Skeletal muscle tissue (tissue), 4 donors: Measurements from ENCODE around the gene CSNK1G3. TPM values are rescaled to one million over a fixed set of nuclear protein-coding genes. Genes with fewer than 3 reads are reported as not detected.

ENCODE experiments used
- H3K27ac ChIP-seq: one replicate; pipeline ENCODE4 v1.7.0; 2013; ENCODE audit warnings: mild to moderate bottlenecking, low read depth, low read length, inconsistent platforms
- H3K27me3 ChIP-seq, 3 donors: one replicate each; pipeline ENCODE4 v1.7.0; 2013; ENCODE audit warnings: low read length in 3 of 3; ENCODE audit not compliant: control insufficient read depth in 3 of 3, insufficient read depth in 3 of 3
- H3K36me3 ChIP-seq, 3 donors: one replicate each; pipeline ENCODE4 v1.7.0; 2013; ENCODE audit warnings: low read length in 3 of 3; ENCODE audit not compliant: control insufficient read depth in 3 of 3, insufficient read depth in 3 of 3
- H3K4me1 ChIP-seq, 3 donors: one replicate each; pipeline ENCODE4 v1.7.0; 2013; ENCODE audit warnings: low read length in 3 of 3, mild to moderate bottlenecking in 3 of 3; ENCODE audit not compliant: control insufficient read depth in 3 of 3, insufficient read depth in 3 of 3
- H3K4me3 ChIP-seq, 3 donors: one replicate each; pipeline ENCODE4 v1.7.0; 2013; ENCODE audit warnings: low read length in 3 of 3
- H3K9ac ChIP-seq, 3 donors: one replicate each; pipeline ENCODE4 v1.7.0; 2013; ENCODE audit warnings: low read length in 3 of 3, mild to moderate bottlenecking in 3 of 3, moderate library complexity in 2 of 3, low read depth in 1 of 3
- H3K9me3 ChIP-seq, 3 donors: one replicate each; pipeline ENCODE4 v1.7.0; 2013; ENCODE audit warnings: low read length in 3 of 3; ENCODE audit not compliant: control insufficient read depth in 3 of 3
- total RNA-seq: library from RNA; depleted of rRNA; stranded (reverse); fragments of >200 nt; gene quantifications from one replicate; pipeline ENCODE4 v1.2.3, GENCODE V29; 2014
- donor health status: Osteomylitis.

The CSNK1G3 gene
- total RNA-seq, 1 donor from 2014 or later, result 111 TPM

GRCh38 chr5:123585871-123586270, 73.9 kb downstream of the CSNK1G3 start:
- no peak overlapping the region for H3K9ac ChIP-seq
- no peaks in the 10 kb centered on the region for H3K36me3 ChIP-seq
- no peaks in the 10 kb centered on the region for H3K27me3 ChIP-seq
- no peaks in the 10 kb centered on the region for H3K4me1 ChIP-seq
- no peak overlapping the region for H3K4me3 ChIP-seq
- H3K27ac ChIP-seq, result no peak overlapping the region
- no peaks in the 10 kb centered on the region for H3K9me3 ChIP-seq

GRCh38 chr5:123594434-123594833, 82.5 kb downstream of the CSNK1G3 start:
- H3K4me1 ChIP-seq, result no peaks in the 10 kb centered on the region
- no peak overlapping the region for H3K9ac ChIP-seq
- no peaks in the 10 kb centered on the region for H3K27me3 ChIP-seq
- peaks cover 0 to 16% (median 7%) of the 10 kb centered on the region in 3 donors for H3K36me3 ChIP-seq
- no peak overlapping the region for H3K4me3 ChIP-seq
- H3K9me3 ChIP-seq, result no peaks in the 10 kb centered on the region
- no peak overlapping the region for H3K27ac ChIP-seq

GRCh38 chr5:123597018-123597417, 85.0 kb downstream of the CSNK1G3 start:
- H3K36me3 ChIP-seq, result peaks cover 0 to 7% (median 0%) of the 10 kb centered on the region in 3 donors
- H3K4me1 ChIP-seq, result no peaks in the 10 kb centered on the region
- H3K9ac ChIP-seq, result no peak overlapping the region
- no peaks in the 10 kb centered on the region for H3K27me3 ChIP-seq
- no peak overlapping the region for H3K27ac ChIP-seq
- no peak overlapping the region for H3K4me3 ChIP-seq
- no peaks in the 10 kb centered on the region for H3K9me3 ChIP-seq

DNA sequence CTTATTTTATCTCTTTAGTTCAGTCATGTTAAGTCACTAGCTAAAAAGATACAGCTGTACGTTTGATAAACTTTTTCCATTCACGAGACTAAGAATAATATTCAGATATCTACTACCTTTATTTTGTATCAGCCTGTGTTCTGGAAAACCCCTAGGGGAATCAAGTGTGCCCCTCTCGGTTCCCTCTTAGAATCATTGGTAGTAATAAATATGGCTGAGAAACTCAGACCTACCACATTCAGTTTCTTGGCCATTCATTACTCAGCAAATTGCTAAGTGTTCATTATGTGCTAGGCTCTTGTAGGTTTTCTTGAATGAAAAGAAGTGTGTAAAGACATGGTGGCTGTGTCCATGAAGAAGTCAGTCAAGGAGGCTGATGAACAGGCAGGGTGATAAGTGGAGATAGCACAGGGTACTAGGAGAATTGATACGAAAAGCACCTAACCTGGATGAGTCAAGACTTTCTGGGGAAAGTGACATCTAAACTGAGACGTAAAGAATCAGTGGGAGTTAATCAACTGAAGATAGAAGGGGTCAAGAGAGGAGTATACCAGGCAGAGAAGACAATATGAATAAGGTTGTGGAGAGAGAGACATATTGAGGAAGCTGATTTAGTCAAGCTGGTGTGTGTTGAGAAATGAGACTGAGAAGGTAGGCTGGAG, 86.2 kb downstream of the CSNK1G3 start:
- no peaks in the 10 kb centered on the region for H3K9me3 ChIP-seq
- H3K27ac ChIP-seq, result no peak overlapping the region
- peaks cover 0 to 4% (median 0%) of the 10 kb centered on the region in 3 donors for H3K36me3 ChIP-seq
- H3K4me1 ChIP-seq, result no peaks in the 10 kb centered on the region
- no peak overlapping the region for H3K9ac ChIP-seq
- no peaks in the 10 kb centered on the region for H3K27me3 ChIP-seq
- H3K4me3 ChIP-seq, result no peak overlapping the region

GRCh38 chr5:123599171-123599570, 87.2 kb downstream of the CSNK1G3 start:
- no peak overlapping the region for H3K27ac ChIP-seq
- no peaks in the 10 kb centered on the region for H3K27me3 ChIP-seq
- H3K36me3 ChIP-seq, result no peaks in the 10 kb centered on the region
- H3K9ac ChIP-seq, result no peak overlapping the region
- no peaks in the 10 kb centered on the region for H3K9me3 ChIP-seq
- no peak overlapping the region for H3K4me3 ChIP-seq
- no peaks in the 10 kb centered on the region for H3K4me1 ChIP-seq

GRCh38 chr5:123601610-123602009, 89.6 kb downstream of the CSNK1G3 start:
- H3K4me3 ChIP-seq, result no peak overlapping the region
- H3K4me1 ChIP-seq, result no peaks in the 10 kb centered on the region
- H3K9ac ChIP-seq, result no peak overlapping the region
- H3K27me3 ChIP-seq, result no peaks in the 10 kb centered on the region
- no peaks in the 10 kb centered on the region for H3K9me3 ChIP-seq
- H3K27ac ChIP-seq, result no peak overlapping the region
- H3K36me3 ChIP-seq, result peaks cover 0 to 2% (median 0%) of the 10 kb centered on the region in 3 donors

DNA sequence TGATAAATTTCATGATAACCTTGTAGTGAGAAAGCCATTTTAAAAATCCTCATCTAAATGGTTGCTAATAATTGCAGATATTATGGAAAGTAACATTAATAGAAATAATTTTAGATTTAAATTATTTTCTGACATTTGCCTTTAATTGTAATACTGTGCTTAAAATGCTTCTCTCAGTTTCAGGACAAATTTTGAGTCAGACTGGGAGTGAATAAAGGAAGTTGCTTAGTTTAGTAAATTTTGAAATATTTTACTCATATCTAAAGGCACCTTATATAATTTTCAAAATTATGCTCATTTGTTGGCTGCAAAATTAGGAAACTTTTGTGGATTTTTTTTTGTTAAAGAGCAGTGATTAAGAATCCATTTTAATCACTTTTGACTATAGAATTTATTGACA, 93.8 kb downstream of the CSNK1G3 start:
- no peak overlapping the region for H3K27ac ChIP-seq
- no peaks in the 10 kb centered on the region for H3K4me1 ChIP-seq
- no peak overlapping the region for H3K9ac ChIP-seq
- H3K9me3 ChIP-seq, result no peaks in the 10 kb centered on the region
- H3K4me3 ChIP-seq, result no peak overlapping the region
- H3K36me3 ChIP-seq, result peaks cover 0 to 2% (median 0%) of the 10 kb centered on the region in 3 donors
- H3K27me3 ChIP-seq, result no peaks in the 10 kb centered on the region

- no peak overlapping the region for H3K27ac ChIP-seq
- no peak overlapping the region for H3K9ac ChIP-seq
- H3K4me1 ChIP-seq, result no peaks in the 10 kb centered on the region
- H3K9me3 ChIP-seq, result no peaks in the 10 kb centered on the region
- H3K27me3 ChIP-seq, result no peaks in the 10 kb centered on the region
- H3K4me3 ChIP-seq, result no peak overlapping the region
- H3K36me3 ChIP-seq, result peaks cover 0 to 9% (median 8%) of the 10 kb centered on the region in 3 donors
These were observed 98.2 kb downstream of the CSNK1G3 start for GRCh38 chr5:123610209-123610608.

- H3K27ac ChIP-seq, result no peak overlapping the region
- no peak overlapping the region for H3K4me3 ChIP-seq
- H3K27me3 ChIP-seq, result no peaks in the 10 kb centered on the region
- H3K9me3 ChIP-seq, result no peaks in the 10 kb centered on the region
- H3K9ac ChIP-seq, result no peak overlapping the region
- no peaks in the 10 kb centered on the region for H3K4me1 ChIP-seq
- peaks cover 0 to 10% (median 8%) of the 10 kb centered on the region in 3 donors for H3K36me3 ChIP-seq
These were observed 98.9 kb downstream of the CSNK1G3 start for GRCh38 chr5:123610665-123611405.

DNA sequence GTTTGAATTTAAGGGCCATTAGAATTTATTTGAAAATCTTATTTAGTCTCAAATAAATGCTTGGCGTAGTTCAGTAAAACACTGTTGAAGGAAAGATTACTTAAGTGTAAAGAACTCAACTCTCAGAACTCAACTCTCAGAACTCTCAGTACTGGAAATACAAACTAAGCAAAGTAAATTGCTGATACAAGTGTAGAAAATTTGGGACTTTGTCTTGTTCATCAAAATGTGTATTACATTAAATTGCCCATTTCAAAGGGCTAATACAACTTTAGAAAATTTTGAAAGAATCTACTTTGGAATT, 99.4 kb downstream of the CSNK1G3 start:
- H3K36me3 ChIP-seq, result peaks cover 0 to 10% (median 8%) of the 10 kb centered on the region in 3 donors
- no peaks in the 10 kb centered on the region for H3K27me3 ChIP-seq
- H3K9ac ChIP-seq, result no peak overlapping the region
- no peaks in the 10 kb centered on the region for H3K9me3 ChIP-seq
- H3K27ac ChIP-seq, result no peak overlapping the region
- no peak overlapping the region for H3K4me3 ChIP-seq
- H3K4me1 ChIP-seq, result no peaks in the 10 kb centered on the region
